Activated CD8-positive, alpha-beta memory T cell treated with anti-CD3 and anti-CD28 coated beads for 36 hours (primary cell): ENCODE data around the gene VPS54. TPM values are rescaled to one million over a fixed set of nuclear protein-coding genes. Genes with fewer than 3 reads are reported as not detected.
"Not testable (repeated sequence)": the region's sequence is repeated elsewhere in the genome, so short reads cannot be mapped to it uniquely, and the experiment has no call there.

Experiments used
- CTCF ChIA-PET: fragments of 350-600 bp; sonication (Branson Sonifier 250); formaldehyde crosslinking; loops from one replicate; lab custom pipeline; 2021; ENCODE audit warnings: antibody characterized with exemption; lab: Charles Lee
- POLR2A ChIA-PET: fragments of 350-600 bp; sonication (Branson Sonifier 250); formaldehyde crosslinking; loops from one replicate; lab custom pipeline; 2021; ENCODE audit warnings: antibody characterized with exemption; lab: Charles Lee
- total RNA-seq, 2 experiments: library from RNA; stranded (reverse); gene quantifications; one replicate each; pipeline ENCODE4 v1.2.3, GENCODE V29; 2021

VPS54 gene
- total RNA-seq, 2 experiments from 2014 or later: 11.1 to 11.7 TPM

GRCh38 chr2:63858291-63858690, 160.9 kb downstream of the VPS54 start:
- CTCF ChIA-PET: interaction anchor here (0.6 to 1.3 kb wide), 2 partner anchors 13 to 49 kb away, joined by 3 to 4 read pairs; no protein-coding TSS in a partner anchor
- POLR2A ChIA-PET: interaction anchor here (0.7 kb wide), 1 partner anchor 17 kb away, joined by 4 read pairs; the partner anchor contains the start of gene UGP2

GRCh38 chr2:63856303-63856603, 163.0 kb downstream of the VPS54 start:
- ChIA-PET CTCF (interaction anchor here (1.2 kb wide), 1 partner anchor 15 kb away, joined by 5 read pairs; the partner anchor contains the start of gene UGP2), POLR2A (interaction anchor here (1.1 kb wide), 1 partner anchor 16 kb away, joined by 4 read pairs; no protein-coding TSS in a partner anchor)

GRCh38 chr2:63855418-63856302, 163.6 kb downstream of the VPS54 start:
- CTCF ChIA-PET: interaction anchor here (1.2 to 1.5 kb wide), 2 partner anchors 14 kb away, joined by 5 to 6 read pairs; partner anchors contain the start of gene UGP2
- POLR2A ChIA-PET: interaction anchor here (1.1 kb wide), 1 partner anchor 15 kb away, joined by 4 read pairs; no protein-coding TSS in a partner anchor

GRCh38 chr2:63853527-63854310, 165.5 kb downstream of the VPS54 start:
- ChIA-PET CTCF (interaction anchor here (1.5 kb wide), 1 partner anchor 12 kb away, joined by 6 read pairs; the partner anchor contains the start of gene UGP2), POLR2A (no interaction called here)

GRCh38 chr2:63851691-63852311, 167.4 kb downstream of the VPS54 start:
- POLR2A ChIA-PET: no interaction called here
- CTCF ChIA-PET: no interaction called here

- ChIA-PET CTCF (no interaction called here), POLR2A (no interaction called here)
Observed at GRCh38 chr2:63850649-63851048, 168.6 kb downstream of the VPS54 start.

GRCh38 chr2:63850204-63850571, 169.0 kb downstream of the VPS54 start:
- POLR2A ChIA-PET: no interaction called here

GRCh38 chr2:63849381-63850203, 169.6 kb downstream of the VPS54 start:
- CTCF ChIA-PET: interaction anchor here (1.4 kb wide), 1 partner anchor 12 kb away, joined by 4 read pairs; no protein-coding TSS in a partner anchor
- POLR2A ChIA-PET: no interaction called here

More at GRCh38 chr2:63850204-63850571, 169.0 kb downstream of the VPS54 start:
- CTCF ChIA-PET: interaction anchor here (1.4 kb wide), 1 partner anchor 11 kb away, joined by 4 read pairs; no protein-coding TSS in a partner anchor

- CTCF ChIA-PET: not testable (repeated sequence)
Observed at GRCh38 chr2:63847571-63847970, 171.7 kb downstream of the VPS54 start.

GRCh38 chr2:63846487-63846886, 172.7 kb downstream of the VPS54 start:
- CTCF ChIA-PET: interaction anchor here (0.5 kb wide), 1 partner anchor 11 kb away, joined by 4 read pairs; no protein-coding TSS in a partner anchor
- POLR2A ChIA-PET: no interaction called here

More at GRCh38 chr2:63847571-63847970, 171.7 kb downstream of the VPS54 start:
- POLR2A ChIA-PET: not testable (repeated sequence)

GRCh38 chr2:63845866-63846265, 173.4 kb downstream of the VPS54 start:
- CTCF ChIA-PET: interaction anchor here (0.5 to 1.0 kb wide), 3 partner anchors 12 to 133 kb away, joined by 3 to 4 read pairs (median 3); no protein-coding TSS in a partner anchor
- POLR2A ChIA-PET: no interaction called here

- ChIA-PET POLR2A (no interaction called here), CTCF (no interaction called here)
Observed at GRCh38 chr2:63844616-63845015, 174.6 kb downstream of the VPS54 start.

- CTCF ChIA-PET: no interaction called here
- POLR2A ChIA-PET: interaction anchor here (0.5 to 0.6 kb wide), 2 partner anchors 35 to 1384 kb away, joined by 3 read pairs; partner anchors contain the start of gene ACTR2
Observed at GRCh38 chr2:63843791-63844190, 175.4 kb downstream of the VPS54 start.

GRCh38 chr2:63843093-63843492, 176.1 kb downstream of the VPS54 start:
- POLR2A ChIA-PET: no interaction called here
- CTCF ChIA-PET: interaction anchor here (2.2 kb wide), 1 partner anchor 18 kb away, joined by 7 read pairs; no protein-coding TSS in a partner anchor

- ChIA-PET CTCF (interaction anchor here (1.1 to 2.2 kb wide), 4 partner anchors 12 to 107 kb away, joined by 3 to 7 read pairs (median 6); no protein-coding TSS in a partner anchor), POLR2A (interaction anchor here (0.6 to 1.4 kb wide), 5 partner anchors 15 to 542 kb away, joined by 3 to 6 read pairs (median 4); no protein-coding TSS in a partner anchor)
Observed at GRCh38 chr2:63842149-63843061, 176.8 kb downstream of the VPS54 start.
